ENCODE results near the gene N4BP2L2.

- TF ChIP-seq CTCF (IDR thresholded peaks at IDR 0.05; ENCODE audit: insufficient read depth, low read depth, low read length) = no peak
- no peak for TF ChIP-seq EZH2 (IDR thresholded peaks at IDR 0.05; ENCODE audit: insufficient read depth, low read length)
These were observed 99.7 kb downstream of the N4BP2L2 start for GRCh38 chr13:32438871-32439270.
